Activated naive CD4-positive, alpha-beta T cell treated with anti-CD3 and anti-CD28 coated beads, Interleukin-2, amount 50 U/mL, for 24 hours (primary cell): ENCODE results near the gene ITCH.
"Not testable (repeated sequence)": the region's sequence is repeated elsewhere in the genome, so short reads cannot be mapped to it uniquely, and the experiment has no call there.

Source experiments
- H3K27ac Mint-ChIP-seq: one replicate; pipeline ENCODE4 v1.8.0; 2021; ENCODE audit warnings: mild to moderate bottlenecking, mixed read lengths
- H3K27me3 Mint-ChIP-seq: one replicate; pipeline ENCODE4 v1.8.0; 2021; ENCODE audit warnings: mixed read lengths
- H3K36me3 Mint-ChIP-seq: one replicate; pipeline ENCODE4 v1.8.0; 2021; ENCODE audit warnings: mixed read lengths
- H3K4me1 Mint-ChIP-seq: one replicate; pipeline ENCODE4 v1.8.0; 2021; ENCODE audit warnings: mixed read lengths
- H3K4me3 Mint-ChIP-seq: one replicate; pipeline ENCODE4 v1.8.0; 2021; ENCODE audit warnings: mild to moderate bottlenecking, mixed read lengths
- H3K9me3 Mint-ChIP-seq: one replicate; pipeline ENCODE4 v1.8.0; 2021; ENCODE audit warnings: mixed read lengths

ITCH gene

DNA sequence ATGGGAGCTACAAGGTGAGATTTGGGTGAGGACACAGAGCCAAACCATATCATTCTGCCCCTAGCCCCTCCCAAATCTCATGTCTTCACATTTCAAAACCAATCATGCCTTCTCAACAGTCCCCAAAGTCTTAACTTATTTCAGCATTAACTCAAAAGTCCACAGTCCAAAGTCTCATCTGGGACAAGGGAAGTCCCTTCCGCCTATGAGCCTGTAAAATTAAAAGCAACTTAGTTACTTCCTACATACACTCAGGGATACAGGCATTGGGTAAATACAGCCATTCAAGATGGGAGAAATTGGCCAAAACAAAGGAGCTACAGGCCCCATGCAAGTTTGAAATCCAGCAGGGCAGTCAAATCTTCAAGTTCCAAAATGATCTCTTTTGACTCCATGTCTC is 119.1 kb downstream of the ITCH start:
- not testable (repeated sequence) for H3K27me3 Mint-ChIP-seq, H3K4me3 Mint-ChIP-seq, H3K9me3 Mint-ChIP-seq, H3K27ac Mint-ChIP-seq, H3K4me1 Mint-ChIP-seq
- H3K36me3 Mint-ChIP-seq = peaks cover 29% of the 10 kb centered on the region

DNA sequence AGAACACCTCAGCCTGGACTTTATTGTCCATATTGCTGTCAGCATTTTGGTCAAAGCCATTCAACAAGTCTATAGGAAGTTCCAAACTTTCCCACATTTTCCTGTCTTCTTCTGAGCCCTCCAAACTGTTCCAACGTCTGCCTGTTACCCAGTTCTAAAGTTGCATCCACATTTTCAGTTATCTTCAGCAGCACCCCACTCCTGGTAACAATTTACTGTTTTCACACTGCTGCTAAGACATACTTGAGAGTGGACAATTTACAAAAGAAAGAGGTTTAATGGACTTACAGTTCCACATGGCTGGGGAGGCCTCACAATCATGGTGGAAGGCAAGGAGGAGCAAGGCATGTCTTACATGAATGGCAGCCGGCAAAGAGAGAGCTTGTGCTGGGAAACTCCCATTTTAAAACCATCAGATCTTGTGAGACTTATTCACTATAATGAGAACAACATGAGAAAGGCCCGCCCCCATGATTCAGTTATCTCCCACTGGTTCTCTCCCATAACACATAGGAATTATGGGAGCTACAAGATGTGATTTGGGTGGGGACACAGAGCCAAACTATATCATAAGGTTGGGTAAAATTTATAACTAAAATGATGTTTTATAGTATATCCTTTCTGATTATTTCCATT is 120.6 kb downstream of the ITCH start:
- not testable (repeated sequence) for H3K4me1 Mint-ChIP-seq, H3K4me3 Mint-ChIP-seq, H3K9me3 Mint-ChIP-seq, H3K27ac Mint-ChIP-seq, H3K27me3 Mint-ChIP-seq
- peaks cover 34% of the 10 kb centered on the region for H3K36me3 Mint-ChIP-seq

GRCh38 chr20:34485068-34485634 is 122.1 kb downstream of the ITCH start:
- H3K9me3 Mint-ChIP-seq = no peaks in the 10 kb centered on the region
- no peak overlapping the region for H3K27ac Mint-ChIP-seq
- H3K36me3 Mint-ChIP-seq = peaks cover 31% of the 10 kb centered on the region

DNA sequence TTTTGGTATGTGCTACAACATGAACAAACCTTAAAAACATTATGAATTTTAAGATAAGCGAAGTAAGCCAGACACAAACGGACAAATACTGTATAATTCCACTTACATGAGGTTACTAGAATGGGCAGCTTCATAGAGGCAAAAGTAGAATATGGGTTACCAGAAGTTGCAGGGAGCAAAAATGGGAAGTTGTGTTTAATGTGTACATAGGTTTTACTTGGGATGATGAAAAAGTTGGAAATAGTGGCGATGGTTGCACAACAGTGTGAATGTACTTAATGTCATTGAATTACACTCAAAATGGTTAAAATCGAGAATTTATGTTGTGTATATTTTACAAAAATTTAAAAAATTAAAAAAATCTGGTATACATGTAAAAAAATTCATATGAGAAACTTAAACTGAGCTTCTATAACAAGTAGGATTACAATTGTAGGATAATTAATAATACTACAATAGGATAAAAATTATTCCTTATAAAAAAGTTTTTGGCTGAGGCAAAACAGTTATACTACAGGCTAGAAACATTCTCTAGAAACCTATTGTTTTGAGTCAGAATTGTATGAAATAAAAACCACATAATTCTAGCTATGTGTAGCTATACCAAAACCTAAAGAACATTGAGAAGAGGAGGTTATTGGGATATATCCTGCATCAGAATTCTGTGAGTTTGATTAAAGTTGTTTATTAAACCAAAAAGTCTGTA is 128.3 kb downstream of the ITCH start:
- Mint-ChIP-seq H3K36me3 (peaks cover 25% of the 10 kb centered on the region), H3K4me1 (peaks cover 4% of the 10 kb centered on the region), H3K9me3 (no peaks in the 10 kb centered on the region), H3K27me3 (no peaks in the 10 kb centered on the region), H3K4me3 (no peak overlapping the region), H3K27ac (no peak overlapping the region)

More at GRCh38 chr20:34485068-34485634, 122.1 kb downstream of the ITCH start:
- Mint-ChIP-seq H3K4me1 (no peaks in the 10 kb centered on the region), H3K4me3 (no peak overlapping the region), H3K27me3 (no peaks in the 10 kb centered on the region)

- H3K9me3 Mint-ChIP-seq = no peaks in the 10 kb centered on the region
- H3K27me3 Mint-ChIP-seq = no peaks in the 10 kb centered on the region
- H3K4me1 Mint-ChIP-seq = peaks cover 4% of the 10 kb centered on the region
- H3K4me3 Mint-ChIP-seq = no peak overlapping the region
- H3K36me3 Mint-ChIP-seq = peaks cover 27% of the 10 kb centered on the region
- no peak overlapping the region for H3K27ac Mint-ChIP-seq
Measured at GRCh38 chr20:34491932-34492509, 128.9 kb downstream of the ITCH start.

- H3K9me3 Mint-ChIP-seq = no peaks in the 10 kb centered on the region
- H3K36me3 Mint-ChIP-seq = peaks cover 35% of the 10 kb centered on the region
- H3K27me3 Mint-ChIP-seq = no peaks in the 10 kb centered on the region
- H3K27ac Mint-ChIP-seq = no peak overlapping the region
- H3K4me3 Mint-ChIP-seq = no peak overlapping the region
- H3K4me1 Mint-ChIP-seq = peaks cover 8% of the 10 kb centered on the region
Measured at GRCh38 chr20:34493646-34494045, 130.6 kb downstream of the ITCH start.

DNA sequence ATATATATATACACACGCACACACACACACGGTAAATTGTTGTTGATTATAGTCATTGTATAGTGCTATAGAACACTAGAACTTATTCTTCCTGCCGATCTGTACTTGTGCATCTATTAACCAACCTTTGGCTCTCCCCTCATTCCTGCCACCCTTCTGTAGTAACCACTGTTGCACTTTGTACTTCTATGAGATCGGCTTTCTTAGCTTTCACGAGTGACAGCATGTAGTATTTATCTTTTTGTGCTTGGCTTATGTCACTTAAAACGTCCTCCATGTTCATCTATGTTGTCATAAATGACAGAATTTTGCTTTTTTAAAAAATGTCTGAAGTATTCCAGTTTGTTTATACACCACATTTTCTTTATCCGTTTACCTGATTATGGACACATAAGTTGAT is 132.2 kb downstream of the ITCH start:
- no peak overlapping the region for H3K4me3 Mint-ChIP-seq
- H3K27ac Mint-ChIP-seq = no peak overlapping the region
- H3K27me3 Mint-ChIP-seq = no peaks in the 10 kb centered on the region
- H3K9me3 Mint-ChIP-seq = peaks cover 6% of the 10 kb centered on the region
- H3K36me3 Mint-ChIP-seq = peaks cover 43% of the 10 kb centered on the region
- H3K4me1 Mint-ChIP-seq = peaks cover 12% of the 10 kb centered on the region

DNA sequence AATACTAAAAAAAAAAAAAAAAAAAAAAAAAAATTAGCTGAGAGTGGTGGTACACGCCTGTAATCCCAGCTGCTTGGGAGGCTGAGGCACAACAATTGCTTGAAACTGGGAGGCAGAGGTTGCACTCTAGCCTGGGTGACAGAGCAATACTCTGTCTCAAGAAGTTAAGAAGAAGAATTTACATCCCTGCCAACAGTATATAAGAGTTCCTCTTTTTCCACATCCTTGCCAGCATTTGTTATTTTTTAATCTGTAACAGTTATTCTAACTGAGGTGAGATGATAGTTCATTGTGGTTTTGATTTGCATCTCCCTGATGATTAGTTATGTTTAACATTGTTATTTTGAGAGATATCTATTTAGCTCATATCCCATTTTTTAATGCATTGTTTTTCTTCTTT is 132.8 kb downstream of the ITCH start:
- Mint-ChIP-seq H3K9me3 (peaks cover 10% of the 10 kb centered on the region), H3K27ac (no peak overlapping the region), H3K36me3 (peaks cover 50% of the 10 kb centered on the region), H3K4me3 (no peak overlapping the region), H3K4me1 (peaks cover 12% of the 10 kb centered on the region), H3K27me3 (no peaks in the 10 kb centered on the region)

- H3K36me3 Mint-ChIP-seq = peaks cover 52% of the 10 kb centered on the region
Measured at GRCh38 chr20:34497596-34497995, 134.5 kb downstream of the ITCH start.

DNA sequence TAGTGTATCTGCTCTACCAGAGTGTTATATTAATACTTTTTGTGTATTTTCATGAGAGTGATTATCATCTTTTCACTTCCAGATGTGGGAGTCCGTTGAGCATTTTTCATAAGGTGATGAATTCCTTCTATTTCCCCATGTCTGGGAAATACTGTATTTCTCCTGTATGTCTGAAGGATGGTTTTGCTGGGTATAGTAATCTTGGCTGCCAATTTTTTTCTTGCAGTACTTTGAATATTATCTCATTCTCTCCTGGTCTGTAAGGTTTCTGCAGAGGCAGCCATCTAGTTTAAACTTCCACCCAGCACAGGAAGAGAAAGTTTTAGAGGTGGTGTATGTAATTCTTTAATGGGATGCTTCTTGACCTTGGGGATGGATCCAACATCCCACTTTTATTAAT is 137.8 kb downstream of the ITCH start:
- Mint-ChIP-seq H3K9me3 (peaks cover 10% of the 10 kb centered on the region), H3K4me3 (no peak overlapping the region), H3K36me3 (peaks cover 44% of the 10 kb centered on the region), H3K4me1 (peaks cover 12% of the 10 kb centered on the region), H3K27ac (no peak overlapping the region), H3K27me3 (no peaks in the 10 kb centered on the region)

More at GRCh38 chr20:34497596-34497995, 134.5 kb downstream of the ITCH start:
- H3K4me3 Mint-ChIP-seq, H3K27me3 Mint-ChIP-seq, H3K9me3 Mint-ChIP-seq, H3K27ac Mint-ChIP-seq: not testable (repeated sequence)
- peaks cover 12% of the 10 kb centered on the region for H3K4me1 Mint-ChIP-seq

DNA sequence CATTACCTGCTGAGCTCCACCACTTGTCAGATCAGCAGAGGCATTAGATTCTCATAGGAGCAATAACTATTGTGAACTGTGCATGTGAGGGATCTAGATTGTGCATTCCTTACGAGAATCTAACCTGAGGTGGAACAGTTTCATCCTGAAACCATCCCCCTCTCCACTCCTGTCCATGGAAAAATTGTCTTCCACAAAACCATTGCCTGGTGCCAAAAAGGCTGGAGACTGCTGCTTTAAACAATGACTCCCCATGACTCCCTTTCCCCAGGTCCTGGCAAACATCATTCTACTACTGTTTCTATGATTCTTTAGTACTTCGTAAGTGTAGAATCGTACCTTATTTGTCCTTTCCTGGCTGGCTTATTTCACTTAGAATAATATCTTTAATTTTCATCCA is 143.4 kb downstream of the ITCH start:
- Mint-ChIP-seq H3K4me1 (no peaks in the 10 kb centered on the region), H3K36me3 (peaks cover 8% of the 10 kb centered on the region), H3K27ac (no peak overlapping the region), H3K9me3 (no peaks in the 10 kb centered on the region), H3K27me3 (no peaks in the 10 kb centered on the region), H3K4me3 (no peak overlapping the region)

GRCh38 chr20:34507702-34508413 is 144.8 kb downstream of the ITCH start:
- no peak overlapping the region for H3K4me3 Mint-ChIP-seq
- H3K36me3 Mint-ChIP-seq = peaks cover 4% of the 10 kb centered on the region
- H3K27ac Mint-ChIP-seq = no peak overlapping the region
- no peaks in the 10 kb centered on the region for H3K9me3 Mint-ChIP-seq
- H3K27me3 Mint-ChIP-seq = no peaks in the 10 kb centered on the region
- H3K4me1 Mint-ChIP-seq = peaks cover 1% of the 10 kb centered on the region

GRCh38 chr20:34510575-34510974 is 147.5 kb downstream of the ITCH start:
- Mint-ChIP-seq H3K4me3 (no peak overlapping the region), H3K4me1 (peaks cover 22% of the 10 kb centered on the region), H3K9me3 (no peaks in the 10 kb centered on the region), H3K27ac (no peak overlapping the region), H3K27me3 (no peaks in the 10 kb centered on the region), H3K36me3 (peaks cover 3% of the 10 kb centered on the region)

- no peak overlapping the region for H3K4me3 Mint-ChIP-seq
- H3K36me3 Mint-ChIP-seq = peaks cover 3% of the 10 kb centered on the region
- no peak overlapping the region for H3K27ac Mint-ChIP-seq
- peaks cover 26% of the 10 kb centered on the region for H3K4me1 Mint-ChIP-seq
- H3K9me3 Mint-ChIP-seq = no peaks in the 10 kb centered on the region
- no peaks in the 10 kb centered on the region for H3K27me3 Mint-ChIP-seq
Measured at GRCh38 chr20:34511891-34512265, 148.8 kb downstream of the ITCH start.

DNA sequence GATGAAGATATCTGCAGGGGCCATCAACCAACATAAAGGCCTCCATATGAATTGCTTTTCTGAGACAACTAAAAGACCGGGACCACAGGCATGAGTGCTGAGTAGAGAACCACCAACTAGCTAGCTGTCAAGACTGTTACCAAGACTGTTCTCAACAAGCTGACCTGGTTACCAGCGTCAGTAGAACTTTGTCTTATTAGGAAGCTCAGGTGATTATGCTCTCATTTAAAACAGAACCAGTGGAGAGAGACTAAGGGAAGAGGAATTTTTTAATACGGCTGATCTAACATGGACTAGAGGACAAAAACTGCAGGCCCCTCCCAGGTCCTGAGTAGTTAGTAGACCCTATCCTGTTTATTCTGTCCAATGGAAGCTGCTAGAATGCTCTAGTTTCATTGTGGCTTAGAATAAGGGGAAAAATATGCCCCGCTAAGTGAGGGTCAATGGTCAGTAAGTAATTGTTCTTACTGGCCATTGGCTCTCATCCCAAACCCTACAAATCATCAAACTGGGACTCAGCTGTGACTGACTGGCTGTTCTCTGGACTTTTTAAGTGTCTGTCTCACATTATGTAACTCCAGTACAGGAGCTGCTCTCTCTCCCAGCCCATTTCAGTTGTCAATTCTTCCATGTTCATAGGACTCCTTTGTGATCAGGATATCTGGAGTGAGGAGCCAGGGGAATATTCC is 149.3 kb downstream of the ITCH start:
- no peak overlapping the region for H3K27ac Mint-ChIP-seq
- H3K4me3 Mint-ChIP-seq = no peak overlapping the region
- peaks cover 26% of the 10 kb centered on the region for H3K4me1 Mint-ChIP-seq
- no peaks in the 10 kb centered on the region for H3K9me3 Mint-ChIP-seq
- H3K27me3 Mint-ChIP-seq = no peaks in the 10 kb centered on the region
- H3K36me3 Mint-ChIP-seq = peaks cover 3% of the 10 kb centered on the region
